ENCODE data around the gene TCF7L2.

GRCh38 chr10:113100281-113100680 lies 150.2 kb downstream of the TCF7L2 start:
- TF ChIP-seq, protein P1, sequence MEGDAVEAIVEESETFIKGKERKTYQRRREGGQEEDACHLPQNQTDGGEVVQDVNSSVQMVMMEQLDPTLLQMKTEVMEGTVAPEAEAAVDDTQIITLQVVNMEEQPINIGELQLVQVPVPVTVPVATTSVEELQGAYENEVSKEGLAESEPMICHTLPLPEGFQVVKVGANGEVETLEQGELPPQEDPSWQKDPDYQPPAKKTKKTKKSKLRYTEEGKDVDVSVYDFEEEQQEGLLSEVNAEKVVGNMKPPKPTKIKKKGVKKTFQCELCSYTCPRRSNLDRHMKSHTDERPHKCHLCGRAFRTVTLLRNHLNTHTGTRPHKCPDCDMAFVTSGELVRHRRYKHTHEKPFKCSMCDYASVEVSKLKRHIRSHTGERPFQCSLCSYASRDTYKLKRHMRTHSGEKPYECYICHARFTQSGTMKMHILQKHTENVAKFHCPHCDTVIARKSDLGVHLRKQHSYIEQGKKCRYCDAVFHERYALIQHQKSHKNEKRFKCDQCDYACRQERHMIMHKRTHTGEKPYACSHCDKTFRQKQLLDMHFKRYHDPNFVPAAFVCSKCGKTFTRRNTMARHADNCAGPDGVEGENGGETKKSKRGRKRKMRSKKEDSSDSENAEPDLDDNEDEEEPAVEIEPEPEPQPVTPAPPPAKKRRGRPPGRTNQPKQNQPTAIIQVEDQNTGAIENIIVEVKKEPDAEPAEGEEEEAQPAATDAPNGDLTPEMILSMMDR (conservative IDR thresholded peaks at IDR 0.05; ENCODE audit: low read length) = no peak
- TF ChIP-seq EZH2phosphoT487 (IDR thresholded peaks at IDR 0.05; ENCODE audit: borderline replicate concordance, low read depth, low read length) = no peak
